MM.1S (cell line): ENCODE data around the gene UBE2E2.

ENCODE experiments used
- DNase-seq: peaks from one replicate; pipeline ENCODE4 v3.0.0-alpha.2; 2015
- H2AFZ ChIP-seq: fragments of 300-600 bp; sonication (generic); 2 replicates; pipeline ENCODE4 v1.6.0; 2016; ENCODE audit warnings: antibody characterized with exemption, low read length
- H3F3A ChIP-seq: fragments of 300-600 bp; sonication (generic); 2 replicates; pipeline ENCODE4 v1.6.1; 2016; ENCODE audit warnings: mild to moderate bottlenecking, antibody characterized with exemption, low read length, moderate library complexity, mixed read lengths; ENCODE audit not compliant: insufficient read depth
- H3K27ac ChIP-seq: fragments of 300-600 bp; sonication (generic); 2 replicates; pipeline ENCODE4 v1.5.1; 2016; ENCODE audit warnings: mild to moderate bottlenecking, low read length
- H3K27me3 ChIP-seq: fragments of 300-600 bp; sonication (generic); replicated peaks from 2 replicates; pipeline ENCODE4 v1.6.0; 2016; ENCODE audit warnings: low read length; ENCODE audit not compliant: insufficient read depth
- H3K36me3 ChIP-seq: fragments of 300-600 bp; sonication (generic); replicated peaks from 2 replicates; pipeline ENCODE4 v1.6.1; 2016; ENCODE audit warnings: mild to moderate bottlenecking, low read length, mixed read lengths; ENCODE audit not compliant: insufficient read depth
- H3K4me1 ChIP-seq: fragments of 300-600 bp; sonication (generic); 2 replicates; pipeline ENCODE4 v1.6.1; 2016; ENCODE audit warnings: low read length, mixed read lengths
- H3K4me2 ChIP-seq: fragments of 300-600 bp; sonication (generic); 2 replicates; pipeline ENCODE4 v1.6.0; 2016; ENCODE audit warnings: low read depth, low read length
- H3K4me3 ChIP-seq: fragments of 300-600 bp; sonication (generic); 2 replicates; pipeline ENCODE4 v1.5.1; 2016; ENCODE audit warnings: low read length, mixed read lengths
- H3K79me2 ChIP-seq: fragments of 300-600 bp; sonication (generic); 2 replicates; pipeline ENCODE4 v1.6.1; 2016; ENCODE audit warnings: mixed run types, low read length, mixed read lengths
- H3K9ac ChIP-seq: fragments of 300-600 bp; sonication (generic); 2 replicates; pipeline ENCODE4 v1.6.1; 2016; ENCODE audit warnings: low read length, mixed read lengths
- H3K9me2 ChIP-seq: fragments of 300-600 bp; sonication (generic); replicated peaks from 2 replicates; pipeline ENCODE4 v1.6.1; 2016; ENCODE audit warnings: mild to moderate bottlenecking, low read length, mixed read lengths; ENCODE audit not compliant: insufficient read depth
- H3K9me3 ChIP-seq: fragments of 300-600 bp; sonication (generic); replicated peaks from 2 replicates; pipeline ENCODE4 v1.6.1; 2016; ENCODE audit warnings: mild to moderate bottlenecking, low read length, mixed read lengths; ENCODE audit not compliant: insufficient read depth
- H4K20me1 ChIP-seq: fragments of 300-600 bp; sonication (generic); 2 replicates; pipeline ENCODE4 v1.6.1; 2016; ENCODE audit warnings: mild to moderate bottlenecking, low read length, moderate library complexity, mixed read lengths; ENCODE audit not compliant: insufficient read depth
- CTCF ChIP-seq: fragments of 300-600 bp; sonication (generic); IDR thresholded peaks from 2 replicates; pipeline ENCODE4 v1.5.1; 2016; ENCODE audit warnings: antibody characterized with exemption, low read length, mixed read lengths
- EZH2 ChIP-seq: fragments of 300-600 bp; sonication (generic); optimal IDR thresholded peaks from 2 replicates; pipeline ENCODE3; 2017; ENCODE audit warnings: low read depth, mild to moderate bottlenecking, antibody characterized with exemption, low read length, mixed read lengths
- EZH2phosphoT487 ChIP-seq: fragments of 300-600 bp; sonication (generic); IDR thresholded peaks from 2 replicates; pipeline ENCODE4 v1.6.1; 2018; ENCODE audit warnings: antibody characterized with exemption, low read length

Gene UBE2E2

GRCh38 chr3:23601091-23601822 is 398.1 kb downstream of the UBE2E2 start:
- H3K9me2 ChIP-seq, result no peaks in the 10 kb centered on the region
- H2AFZ ChIP-seq, result no peak overlapping the region
- no peaks in the 10 kb centered on the region for H3K4me1 ChIP-seq
- H3K79me2 ChIP-seq, result no peaks in the 10 kb centered on the region
- H3K4me2 ChIP-seq, result no peak overlapping the region
- H3F3A ChIP-seq, result no peaks in the 10 kb centered on the region
- no peak overlapping the region for H3K4me3 ChIP-seq
- no peaks in the 10 kb centered on the region for H3K9me3 ChIP-seq
- no peaks in the 10 kb centered on the region for H3K27me3 ChIP-seq
- no peak overlapping the region for H3K27ac ChIP-seq
- H3K36me3 ChIP-seq, result no peaks in the 10 kb centered on the region
- no peak overlapping the region for H3K9ac ChIP-seq
- H4K20me1 ChIP-seq, result no peaks in the 10 kb centered on the region
- no peak for TF ChIP-seq EZH2
- TF ChIP-seq CTCF, result no peak
- TF ChIP-seq EZH2phosphoT487, result no peak
- DNase-seq, result no peak

GRCh38 chr3:23602971-23603370 is 399.8 kb downstream of the UBE2E2 start:
- H3K4me1 ChIP-seq, result no peaks in the 10 kb centered on the region
- H4K20me1 ChIP-seq, result no peaks in the 10 kb centered on the region
- H3K4me2 ChIP-seq, result no peak overlapping the region
- H2AFZ ChIP-seq, result no peak overlapping the region
- H3K27ac ChIP-seq, result no peak overlapping the region
- H3K4me3 ChIP-seq, result no peak overlapping the region
- TF ChIP-seq EZH2phosphoT487, result no peak
- no peak for TF ChIP-seq CTCF
- no peaks in the 10 kb centered on the region for H3K79me2 ChIP-seq
- H3F3A ChIP-seq, result no peaks in the 10 kb centered on the region
- H3K9me2 ChIP-seq, result no peaks in the 10 kb centered on the region
- no peaks in the 10 kb centered on the region for H3K36me3 ChIP-seq
- no peaks in the 10 kb centered on the region for H3K27me3 ChIP-seq
- no peak overlapping the region for H3K9ac ChIP-seq
- DNase-seq, result no peak
- H3K9me3 ChIP-seq, result no peaks in the 10 kb centered on the region

- no peaks in the 10 kb centered on the region for H3F3A ChIP-seq
- no peaks in the 10 kb centered on the region for H3K4me1 ChIP-seq
- TF ChIP-seq CTCF, result no peak
- TF ChIP-seq EZH2phosphoT487, result no peak
- TF ChIP-seq EZH2, result no peak
- H3K27ac ChIP-seq, result no peak overlapping the region
- DNase-seq, result no peak
- H3K9me2 ChIP-seq, result no peaks in the 10 kb centered on the region
- no peak overlapping the region for H2AFZ ChIP-seq
- no peak overlapping the region for H3K4me2 ChIP-seq
- no peaks in the 10 kb centered on the region for H3K9me3 ChIP-seq
- H3K36me3 ChIP-seq, result no peaks in the 10 kb centered on the region
- H3K4me3 ChIP-seq, result no peak overlapping the region
- H3K79me2 ChIP-seq, result no peaks in the 10 kb centered on the region
- no peaks in the 10 kb centered on the region for H3K27me3 ChIP-seq
- no peak overlapping the region for H3K9ac ChIP-seq
- H4K20me1 ChIP-seq, result no peaks in the 10 kb centered on the region
Observed at GRCh38 chr3:23607184-23607847, 404.2 kb downstream of the UBE2E2 start.
